Nephron progenitor cell (in vitro differentiated cells): ENCODE measurements around the gene MYZAP.

ENCODE experiments used
- DNase-seq: peaks from one replicate; pipeline ENCODE4 v3.0.0; 2021
- H3K27ac Mint-ChIP-seq: 2 replicates; pipeline ENCODE4 v1.8.0; 2021; ENCODE audit warnings: mild to moderate bottlenecking, moderate library complexity, mixed read lengths
- H3K27me3 Mint-ChIP-seq: 2 replicates; pipeline ENCODE4 v1.8.0; 2021; ENCODE audit warnings: mild to moderate bottlenecking, low read depth, mixed read lengths; ENCODE audit not compliant: poor library complexity
- H3K36me3 Mint-ChIP-seq: 2 replicates; pipeline ENCODE4 v1.8.0; 2021; ENCODE audit warnings: low read depth, mixed read lengths
- H3K4me1 Mint-ChIP-seq: 2 replicates; pipeline ENCODE4 v1.8.0; 2021; ENCODE audit warnings: mixed read lengths
- H3K4me3 Mint-ChIP-seq: 2 replicates; pipeline ENCODE4 v1.8.0; 2021; ENCODE audit warnings: mild to moderate bottlenecking, moderate library complexity, mixed read lengths
- H3K9me3 Mint-ChIP-seq: 2 replicates; pipeline ENCODE4 v1.8.0; 2021; ENCODE audit warnings: mild to moderate bottlenecking, moderate library complexity, mixed read lengths
- TF ChIP-seq, protein P1 (sequence below): fragments of 200-600 bp; sonication (generic); IDR thresholded peaks from 2 replicates; pipeline ENCODE4 v1.5.0; 2021; ENCODE audit warnings: antibody characterized with exemption

MYZAP gene

DNA sequence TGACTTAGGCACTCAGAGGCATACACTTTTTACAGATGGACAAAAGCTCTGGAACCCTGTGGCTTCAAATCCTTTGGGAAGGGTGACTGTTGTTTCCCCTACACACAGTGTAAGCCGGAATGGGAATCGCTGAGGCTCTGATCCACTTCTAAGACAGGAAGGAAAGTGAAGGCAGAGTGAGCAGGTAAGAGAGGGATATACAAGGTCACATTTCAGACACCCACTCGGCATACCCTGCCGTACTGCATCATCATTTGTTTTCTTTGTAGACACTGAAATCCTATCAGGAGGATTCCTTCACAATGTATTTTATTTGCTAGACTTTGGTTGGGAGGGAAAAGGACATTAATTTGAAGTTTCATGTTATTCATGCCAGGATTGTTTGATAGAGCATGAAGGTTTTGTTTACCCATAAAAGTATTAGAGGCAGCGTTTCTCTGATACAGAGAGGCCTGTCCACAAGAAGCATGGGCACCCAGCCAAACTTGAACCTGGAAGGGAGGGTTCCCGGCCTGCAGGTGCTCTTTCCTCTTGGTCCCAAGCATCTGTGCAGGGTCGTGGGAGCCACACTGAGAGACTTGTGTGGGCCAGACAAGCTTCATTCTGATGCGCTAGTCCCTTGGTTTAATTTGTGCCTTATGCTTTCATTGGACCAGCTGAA is 92.9 kb downstream of the MYZAP start:
- TF ChIP-seq, protein P1, sequence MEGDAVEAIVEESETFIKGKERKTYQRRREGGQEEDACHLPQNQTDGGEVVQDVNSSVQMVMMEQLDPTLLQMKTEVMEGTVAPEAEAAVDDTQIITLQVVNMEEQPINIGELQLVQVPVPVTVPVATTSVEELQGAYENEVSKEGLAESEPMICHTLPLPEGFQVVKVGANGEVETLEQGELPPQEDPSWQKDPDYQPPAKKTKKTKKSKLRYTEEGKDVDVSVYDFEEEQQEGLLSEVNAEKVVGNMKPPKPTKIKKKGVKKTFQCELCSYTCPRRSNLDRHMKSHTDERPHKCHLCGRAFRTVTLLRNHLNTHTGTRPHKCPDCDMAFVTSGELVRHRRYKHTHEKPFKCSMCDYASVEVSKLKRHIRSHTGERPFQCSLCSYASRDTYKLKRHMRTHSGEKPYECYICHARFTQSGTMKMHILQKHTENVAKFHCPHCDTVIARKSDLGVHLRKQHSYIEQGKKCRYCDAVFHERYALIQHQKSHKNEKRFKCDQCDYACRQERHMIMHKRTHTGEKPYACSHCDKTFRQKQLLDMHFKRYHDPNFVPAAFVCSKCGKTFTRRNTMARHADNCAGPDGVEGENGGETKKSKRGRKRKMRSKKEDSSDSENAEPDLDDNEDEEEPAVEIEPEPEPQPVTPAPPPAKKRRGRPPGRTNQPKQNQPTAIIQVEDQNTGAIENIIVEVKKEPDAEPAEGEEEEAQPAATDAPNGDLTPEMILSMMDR: no peak
- DNase-seq: no peak
- peaks cover 6% of the 10 kb centered on the region for H3K27me3 Mint-ChIP-seq
- no peak overlapping the region for H3K27ac Mint-ChIP-seq
- H3K9me3 Mint-ChIP-seq: no peaks in the 10 kb centered on the region
- no peak overlapping the region for H3K4me3 Mint-ChIP-seq
- peaks cover 19% of the 10 kb centered on the region for H3K4me1 Mint-ChIP-seq
- no peaks in the 10 kb centered on the region for H3K36me3 Mint-ChIP-seq

DNA sequence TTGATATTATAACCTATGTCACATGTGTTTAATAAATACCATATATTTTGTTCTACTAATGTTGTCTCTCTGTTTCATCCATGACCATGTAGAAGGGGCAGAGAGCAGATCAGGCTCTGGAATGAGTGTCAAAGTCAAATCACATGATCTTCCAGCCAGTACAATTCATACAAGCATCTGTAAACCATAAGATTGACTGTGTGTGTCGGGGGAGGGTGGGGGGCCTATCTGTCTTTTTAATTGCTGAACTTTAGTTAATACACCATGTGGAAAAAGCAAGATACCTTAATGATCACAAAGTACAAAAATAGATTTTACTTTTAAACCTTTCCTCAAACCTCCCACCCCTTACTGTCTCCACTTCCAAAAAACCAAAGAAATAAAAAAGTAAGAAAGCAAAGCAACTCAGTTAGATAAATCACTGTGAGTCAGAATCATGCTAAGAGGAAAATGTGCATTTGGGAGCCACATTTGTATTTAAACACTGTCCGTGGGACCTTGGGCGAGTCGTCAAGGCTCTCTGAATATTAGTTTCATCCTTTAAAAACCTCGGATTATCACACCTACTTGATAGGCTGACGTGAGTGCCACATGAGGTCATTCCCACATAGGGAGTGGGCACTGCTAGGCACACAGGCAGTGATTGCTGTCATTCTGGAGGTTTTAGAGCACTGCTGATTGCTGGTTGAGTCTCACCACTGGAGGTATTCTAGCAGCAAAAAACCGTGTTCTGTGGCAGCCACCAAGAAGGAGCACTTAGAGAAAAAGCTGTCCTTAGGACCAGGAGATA is 93.8 kb downstream of the MYZAP start:
- H3K27me3 Mint-ChIP-seq: peaks cover 6% of the 10 kb centered on the region
- H3K9me3 Mint-ChIP-seq: no peaks in the 10 kb centered on the region
- H3K27ac Mint-ChIP-seq: no peak overlapping the region
- TF ChIP-seq, protein P1: no peak
- no peaks in the 10 kb centered on the region for H3K36me3 Mint-ChIP-seq
- DNase-seq: no peak
- H3K4me3 Mint-ChIP-seq: no peak overlapping the region
- peaks cover 19% of the 10 kb centered on the region for H3K4me1 Mint-ChIP-seq

GRCh38 chr15:57686657-57687056 is 95.0 kb downstream of the MYZAP start:
- Mint-ChIP-seq H3K27ac (no peak overlapping the region), H3K4me1 (peaks cover 21% of the 10 kb centered on the region), H3K27me3 (peaks cover 3% of the 10 kb centered on the region), H3K4me3 (no peak overlapping the region), H3K9me3 (no peaks in the 10 kb centered on the region), H3K36me3 (no peaks in the 10 kb centered on the region)
- DNase-seq: no peak
- TF ChIP-seq, protein P1: no peak

DNA sequence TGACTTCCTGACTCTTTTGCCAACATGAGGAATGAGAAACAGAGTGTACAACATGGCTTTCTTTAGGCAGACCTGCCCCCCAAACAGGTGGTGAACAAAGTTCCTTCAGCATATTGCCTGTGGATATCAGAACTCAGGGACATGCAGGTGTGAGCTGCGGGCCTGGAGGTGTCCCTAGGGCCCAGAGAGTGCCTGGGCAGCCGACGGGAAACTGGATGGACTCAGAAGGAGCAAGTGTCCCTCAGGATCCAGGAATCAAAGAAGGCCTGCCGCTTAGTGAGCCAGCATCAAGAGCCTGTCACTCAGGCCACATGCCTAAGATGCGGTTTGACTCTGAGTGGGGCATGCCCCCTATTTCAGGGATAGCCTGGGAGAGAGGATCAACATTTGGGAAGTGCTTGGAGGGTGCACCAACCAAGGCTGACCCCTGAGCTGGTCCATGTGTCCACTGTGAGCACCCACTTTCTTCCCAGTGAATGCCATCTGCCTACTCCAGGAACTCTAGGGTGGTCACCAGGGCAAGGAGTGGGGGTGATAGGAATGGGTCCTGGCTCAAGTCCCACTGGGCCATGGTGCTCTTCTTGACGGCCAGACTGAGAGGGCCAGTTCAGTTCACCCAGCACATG is 98.8 kb downstream of the MYZAP start:
- peaks cover 33% of the 10 kb centered on the region for H3K4me1 Mint-ChIP-seq
- H3K27ac Mint-ChIP-seq: no peak overlapping the region
- H3K9me3 Mint-ChIP-seq: no peaks in the 10 kb centered on the region
- no peak overlapping the region for H3K4me3 Mint-ChIP-seq
- TF ChIP-seq, protein P1: no peak
- DNase-seq: no peak
- no peaks in the 10 kb centered on the region for H3K36me3 Mint-ChIP-seq
- H3K27me3 Mint-ChIP-seq: peaks cover 4% of the 10 kb centered on the region

GRCh38 chr15:57691082-57691481 is 99.4 kb downstream of the MYZAP start:
- TF ChIP-seq, protein P1: no peak
- Mint-ChIP-seq H3K27ac (no peak overlapping the region), H3K4me1 (peaks cover 37% of the 10 kb centered on the region), H3K9me3 (no peaks in the 10 kb centered on the region), H3K27me3 (peaks cover 4% of the 10 kb centered on the region), H3K4me3 (no peak overlapping the region), H3K36me3 (no peaks in the 10 kb centered on the region)
- no peak for DNase-seq
